HG03196 (cell line): ENCODE data around the gene CBLC.
"Not testable (repeated sequence)": the region's sequence is repeated elsewhere in the genome, so short reads cannot be mapped to it uniquely, and the experiment has no call there.

Experiments
- ATAC-seq: cut with Tn5 transposase; IDR thresholded peaks from one replicate; pipeline ENCODE4 v1.9.1; 2021; ENCODE audit not compliant: unreplicated experiment

The CBLC gene

GRCh38 chr19:44759083-44759804 is 18.4 kb upstream of the CBLC start:
- ATAC-seq: no peak

GRCh38 chr19:44762038-44762437 is 15.7 kb upstream of the CBLC start:
- no peak for ATAC-seq

GRCh38 chr19:44765033-44765948 is 12.4 kb upstream of the CBLC start:
- ATAC-seq: no peak

- ATAC-seq: no peak
Measured at GRCh38 chr19:44765949-44766335, 11.7 kb upstream of the CBLC start.

- ATAC-seq: no peak
Measured at GRCh38 chr19:44767295-44768180, 10.2 kb upstream of the CBLC start.

GRCh38 chr19:44770550-44771257 is 7.0 kb upstream of the CBLC start:
- ATAC-seq: peak; percentile 94

- not testable (repeated sequence) for ATAC-seq
Measured at GRCh38 chr19:44772144-44772543, 5.5 kb upstream of the CBLC start.

DNA sequence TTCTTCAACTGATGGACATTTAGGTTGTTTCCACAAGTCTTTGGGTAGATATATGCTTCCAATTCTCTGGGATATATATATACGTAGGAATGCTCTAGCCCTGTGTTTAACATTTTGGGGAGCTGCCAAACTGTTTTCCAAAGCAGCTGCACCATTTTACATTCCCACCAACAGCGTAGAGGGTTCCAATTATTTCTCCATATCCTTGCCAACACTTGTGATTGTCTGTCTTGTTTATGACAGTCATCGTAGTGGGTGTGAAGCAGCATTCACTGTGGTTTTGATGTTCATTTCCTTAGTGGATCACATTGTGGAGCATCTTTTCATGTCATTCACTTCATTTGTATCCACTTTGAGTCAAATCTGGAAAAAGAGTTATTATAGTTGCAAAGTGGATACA is 4.7 kb upstream of the CBLC start:
- no peak for ATAC-seq

GRCh38 chr19:44775676-44776240 is 1.9 kb upstream of the CBLC start:
- ATAC-seq: no peak

DNA sequence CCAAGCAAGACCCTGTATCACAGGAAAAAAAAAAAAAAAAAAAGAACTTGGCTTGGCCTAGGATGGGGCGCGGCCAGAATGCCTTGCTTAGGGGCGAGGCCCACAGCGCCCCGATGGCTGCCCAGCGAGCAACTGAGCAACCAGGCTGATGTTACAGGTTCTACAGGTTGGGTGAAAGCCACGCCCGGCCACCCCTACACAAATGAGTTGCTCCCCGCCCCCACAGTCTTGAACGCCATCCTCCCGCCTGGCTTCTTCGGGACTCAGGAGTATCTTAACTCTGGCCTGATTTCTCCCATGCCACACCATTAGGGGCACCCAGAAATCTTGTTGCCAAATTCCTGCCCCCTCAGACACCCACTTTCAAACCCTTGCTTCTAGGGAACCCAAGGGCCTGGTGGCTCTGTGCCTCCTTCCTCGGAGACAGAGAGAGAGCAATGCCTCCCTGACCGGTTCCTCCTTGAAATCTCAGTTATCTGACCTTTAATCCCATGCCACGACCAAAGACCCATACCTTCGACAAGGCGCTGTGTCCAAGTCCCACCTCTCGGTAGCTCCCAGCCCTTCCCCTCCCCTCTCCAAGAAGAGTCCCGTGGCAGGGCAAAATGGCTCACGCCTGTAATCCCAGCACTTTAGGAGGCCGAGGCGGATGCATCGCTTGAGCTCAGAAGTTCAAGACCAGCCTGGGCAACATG is 1.1 kb upstream of the CBLC start:
- no peak for ATAC-seq

GRCh38 chr19:44779150-44779549 is 1.5 kb downstream of the CBLC start:
- ATAC-seq: no peak

- not testable (repeated sequence) for ATAC-seq
Measured at GRCh38 chr19:44781694-44782093, 4.0 kb downstream of the CBLC start.

DNA sequence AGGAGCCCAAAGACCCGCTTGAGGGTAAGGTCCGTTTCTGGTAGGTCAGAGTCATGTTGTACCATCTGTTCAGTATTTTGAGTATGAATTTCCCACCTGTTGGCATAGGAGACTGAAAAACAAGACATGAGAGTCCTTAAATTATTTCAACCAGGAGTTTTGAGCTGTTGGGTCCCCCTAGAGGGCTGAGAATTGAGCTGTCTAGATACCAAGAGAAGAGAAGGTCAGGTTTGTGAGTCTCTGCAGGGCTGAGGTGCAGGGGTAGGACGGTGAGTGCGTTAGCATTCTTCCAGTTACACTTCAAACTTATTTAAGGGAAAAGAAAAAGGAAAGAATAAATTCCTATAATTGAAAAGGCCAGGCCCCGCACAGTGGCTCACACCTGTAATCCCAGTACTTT is 5.0 kb downstream of the CBLC start:
- ATAC-seq: no peak

DNA sequence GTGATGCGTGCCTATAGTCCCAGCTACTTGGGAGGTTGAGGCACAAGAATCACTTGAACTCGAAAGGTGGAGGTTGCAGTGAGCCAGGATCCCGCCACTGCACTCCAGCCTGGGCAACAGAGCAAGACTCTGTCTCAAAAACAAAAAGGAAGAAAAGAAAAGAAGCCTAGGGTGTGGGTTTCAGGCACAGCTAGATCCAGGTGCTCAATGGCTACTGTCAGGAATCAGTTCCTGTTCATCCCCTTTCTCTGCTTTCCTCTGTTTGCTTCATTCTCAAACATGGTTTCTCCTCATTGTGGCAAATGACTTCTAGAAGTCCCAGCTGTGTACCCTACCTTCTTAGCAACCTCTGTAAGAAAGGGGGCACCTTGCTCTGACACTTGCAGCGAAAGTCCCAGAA is 5.9 kb downstream of the CBLC start:
- no peak for ATAC-seq

DNA sequence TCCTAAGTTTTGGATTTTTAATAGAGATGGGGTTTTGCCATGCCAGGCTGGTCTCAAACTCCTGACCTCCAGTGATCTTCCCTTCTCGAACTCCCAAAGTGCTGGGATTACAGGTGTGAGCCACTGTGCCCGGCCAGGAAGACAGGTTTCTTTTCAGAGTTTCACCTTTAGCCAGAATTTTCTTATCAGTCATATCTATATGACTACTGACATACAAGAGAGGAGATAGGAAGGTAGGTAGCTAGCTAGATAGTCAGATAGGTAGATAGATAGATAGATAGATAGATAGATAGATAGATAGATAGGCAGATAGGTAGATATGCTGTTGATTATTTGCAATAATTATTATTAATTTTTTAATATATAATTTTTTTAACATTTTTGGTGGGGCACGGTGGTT is 7.6 kb downstream of the CBLC start:
- no peak for ATAC-seq

DNA sequence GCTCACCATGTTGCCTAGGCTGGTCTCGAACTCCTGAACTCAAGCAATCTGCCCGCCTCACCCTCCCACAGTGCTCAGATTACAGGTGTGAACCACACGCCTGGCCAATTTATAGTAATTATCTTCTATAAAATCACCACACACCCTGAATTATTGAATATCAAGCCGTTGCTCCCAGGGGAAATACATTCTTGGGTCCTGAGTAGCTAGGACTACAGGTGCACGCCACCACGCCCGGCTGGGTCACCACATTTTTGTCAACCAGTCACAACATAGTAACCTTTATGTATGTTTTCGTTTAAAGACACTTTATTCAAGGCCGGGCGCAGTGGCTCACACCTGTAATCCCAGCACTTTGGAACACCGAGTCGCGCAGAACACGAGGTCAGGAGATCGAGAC is 8.3 kb downstream of the CBLC start:
- ATAC-seq: no peak

DNA sequence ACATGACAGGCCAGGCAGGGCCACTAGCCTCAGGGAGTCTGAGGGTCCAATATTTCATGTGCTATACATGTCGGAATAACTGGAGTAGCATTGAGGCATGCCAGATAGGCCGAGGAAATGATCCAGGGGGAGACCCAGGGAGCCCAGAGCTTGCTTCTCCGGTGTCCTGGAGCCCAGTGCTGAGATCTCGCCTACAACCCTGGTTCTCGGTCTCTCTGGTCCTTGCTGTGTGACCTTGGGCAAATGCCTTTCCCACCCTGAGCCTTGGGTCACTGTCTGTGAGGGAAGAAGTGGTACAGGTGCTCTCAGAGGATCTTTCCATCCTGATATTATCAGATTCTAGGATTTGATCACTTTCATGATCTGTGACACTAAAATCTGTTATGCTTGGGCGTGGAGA is 11.3 kb downstream of the CBLC start:
- ATAC-seq: no peak

DNA sequence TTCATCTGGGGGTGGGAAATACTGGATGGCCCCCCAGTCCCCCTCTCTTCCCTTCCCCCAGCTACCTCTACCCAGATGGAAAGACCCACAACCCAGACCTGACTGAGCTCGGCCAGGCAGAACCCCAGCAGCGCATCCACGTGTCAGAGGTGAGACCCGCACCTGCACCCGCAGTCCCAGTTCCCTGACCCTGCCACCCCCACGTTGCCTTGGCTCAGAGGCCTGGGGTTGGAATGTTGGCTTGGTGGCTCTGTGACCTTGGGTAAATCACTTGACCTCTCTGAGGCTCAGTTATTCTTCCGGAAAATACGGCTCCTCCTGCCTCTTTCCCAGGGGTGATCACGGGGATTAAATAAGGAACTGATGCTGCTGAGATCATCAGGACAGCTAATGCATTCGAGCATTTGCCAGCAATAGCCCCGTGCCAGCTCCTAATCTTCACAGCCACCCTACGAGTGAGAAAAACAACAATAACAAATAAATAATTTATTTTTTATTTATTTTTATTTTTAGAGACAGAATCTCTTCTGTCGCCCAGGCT is 12.3 kb downstream of the CBLC start:
- ATAC-seq: no peak

DNA sequence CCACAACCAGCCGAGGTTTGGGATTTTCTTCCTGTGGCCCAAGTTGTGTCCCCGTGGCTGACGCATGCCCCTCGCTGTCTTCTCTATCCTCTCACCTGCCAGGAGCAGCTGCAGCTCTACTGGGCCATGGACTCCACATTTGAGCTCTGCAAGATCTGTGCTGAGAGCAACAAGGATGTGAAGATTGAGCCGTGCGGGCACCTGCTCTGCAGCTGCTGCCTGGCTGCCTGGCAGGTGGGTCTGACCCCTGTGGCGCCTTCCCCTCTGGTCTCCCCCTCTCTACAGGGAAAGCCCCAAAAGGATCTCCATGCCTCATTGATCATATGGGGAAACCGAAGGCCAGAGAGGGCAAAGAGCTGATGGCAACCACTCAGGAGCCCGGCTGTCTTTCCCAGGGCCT is 14.6 kb downstream of the CBLC start:
- ATAC-seq: no peak

GRCh38 chr19:44794610-44795009 is 16.9 kb downstream of the CBLC start:
- ATAC-seq: no peak
